ENCODE data around the gene LMCD1. TPM values are rescaled to one million over a fixed set of nuclear protein-coding genes. Genes with fewer than 3 reads are reported as not detected.

Gene LMCD1
- total and polyA plus RNA-seq, 4 donors, result 192 to 1,289 (median 381) TPM

GRCh38 chr3:8595252-8595651 lies 93.6 kb downstream of the LMCD1 start:
- Histone ChIP-seq H3K36me3 (ENCODE audit: control insufficient read depth in 1 of 2, insufficient read depth in 2 of 2, low read length in 1 of 2) (no peaks in the 10 kb centered on the region), H3K9me3 (ENCODE audit: control insufficient read depth, low read length) (no peaks in the 10 kb centered on the region), H3K27me3 (ENCODE audit: control insufficient read depth in 1 of 2, insufficient read depth in 2 of 2, low read length in 1 of 2) (no peaks in the 10 kb centered on the region), H3K27ac (ENCODE audit: low read depth in 1 of 2, low read length in 2 of 2) (no peak overlapping the region), H3K4me1 (ENCODE audit: control insufficient read depth in 1 of 2, insufficient read depth in 2 of 2, low read length in 2 of 2) (peaks cover 0 to 5% of the 10 kb centered on the region in 2 donors), H3K4me3 (ENCODE audit: low read length in 2 of 2) (no peak overlapping the region)
- ATAC-seq (ENCODE audit: low FRiP score) (no peak), DNase-seq (no peak)
- 77 to 82% methylated on average over 3 of the region's 3 CpGs for WGBS, 2 donors
- intact Hi-C loops (cut with DNase I), result no loop called here

GRCh38 chr3:8595695-8596115 lies 94.1 kb downstream of the LMCD1 start:
- H3K4me3 ChIP-seq (ENCODE audit: low read length in 2 of 2), result no peak overlapping the region
- H3K27ac ChIP-seq (ENCODE audit: low read depth in 1 of 2, low read length in 2 of 2), result no peak overlapping the region
- H3K4me1 ChIP-seq (ENCODE audit: control insufficient read depth in 1 of 2, insufficient read depth in 2 of 2, low read length in 2 of 2), result peaks cover 0 to 5% of the 10 kb centered on the region in 2 donors
- ATAC-seq (ENCODE audit: low FRiP score) (no peak), DNase-seq (no peak)
- no peaks in the 10 kb centered on the region for H3K36me3 ChIP-seq (ENCODE audit: control insufficient read depth in 1 of 2, insufficient read depth in 2 of 2, low read length in 1 of 2)
- WGBS, 2 donors, result 45 to 58% methylated on average over 9 of the region's 9 CpGs
- intact Hi-C loops (cut with DNase I), result no loop called here
- H3K27me3 ChIP-seq (ENCODE audit: control insufficient read depth in 1 of 2, insufficient read depth in 2 of 2, low read length in 1 of 2), result no peaks in the 10 kb centered on the region
- no peaks in the 10 kb centered on the region for H3K9me3 ChIP-seq (ENCODE audit: control insufficient read depth, low read length)

GRCh38 chr3:8596321-8597218 lies 94.9 kb downstream of the LMCD1 start:
- Histone ChIP-seq H3K27me3 (ENCODE audit: control insufficient read depth in 1 of 2, insufficient read depth in 2 of 2, low read length in 1 of 2) (no peaks in the 10 kb centered on the region), H3K4me1 (ENCODE audit: control insufficient read depth in 1 of 2, insufficient read depth in 2 of 2, low read length in 2 of 2) (peaks cover 0 to 5% of the 10 kb centered on the region in 2 donors), H3K36me3 (ENCODE audit: control insufficient read depth in 1 of 2, insufficient read depth in 2 of 2, low read length in 1 of 2) (no peaks in the 10 kb centered on the region), H3K9me3 (ENCODE audit: control insufficient read depth, low read length) (no peaks in the 10 kb centered on the region), H3K4me3 (ENCODE audit: low read length in 2 of 2) (no peak overlapping the region), H3K27ac (ENCODE audit: low read depth in 1 of 2, low read length in 2 of 2) (no peak overlapping the region)
- intact Hi-C loops (cut with DNase I), result no loop called here
- ATAC-seq (ENCODE audit: low FRiP score) (no peak), DNase-seq (no peak)
- WGBS, 2 donors, result 74 to 77% methylated on average over 18 of the region's 18 CpGs

DNA sequence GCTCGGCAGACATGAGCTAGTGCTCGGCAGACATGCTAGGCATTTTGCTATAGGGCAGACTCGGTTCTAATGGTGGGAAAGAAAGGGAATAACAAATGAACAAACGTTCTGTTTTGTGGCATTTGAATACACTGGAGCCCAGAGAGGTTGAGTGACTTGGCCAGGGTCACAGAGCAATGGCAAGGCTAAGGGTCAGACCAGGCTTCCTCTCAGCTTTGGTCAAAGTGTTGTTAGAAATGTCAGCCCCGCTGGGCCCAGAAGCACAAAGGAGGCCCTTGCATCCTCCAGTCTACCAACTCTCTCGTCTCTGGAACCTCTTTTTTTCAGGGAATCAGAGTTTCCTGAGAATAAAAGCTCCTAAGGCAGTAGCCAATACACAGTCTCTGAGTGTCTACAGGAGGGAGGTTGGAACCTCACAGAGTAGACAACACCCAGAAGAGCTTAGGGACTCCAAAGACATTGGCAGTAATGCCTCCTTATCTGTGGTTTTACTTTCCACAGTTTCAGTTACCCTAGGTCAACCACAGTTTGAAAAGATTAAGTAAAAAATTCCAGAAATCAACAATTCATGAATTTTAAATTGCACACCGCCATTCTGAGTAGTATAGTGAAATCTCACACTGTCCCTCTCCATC lies 95.7 kb downstream of the LMCD1 start:
- no peak for DNase-seq

DNA sequence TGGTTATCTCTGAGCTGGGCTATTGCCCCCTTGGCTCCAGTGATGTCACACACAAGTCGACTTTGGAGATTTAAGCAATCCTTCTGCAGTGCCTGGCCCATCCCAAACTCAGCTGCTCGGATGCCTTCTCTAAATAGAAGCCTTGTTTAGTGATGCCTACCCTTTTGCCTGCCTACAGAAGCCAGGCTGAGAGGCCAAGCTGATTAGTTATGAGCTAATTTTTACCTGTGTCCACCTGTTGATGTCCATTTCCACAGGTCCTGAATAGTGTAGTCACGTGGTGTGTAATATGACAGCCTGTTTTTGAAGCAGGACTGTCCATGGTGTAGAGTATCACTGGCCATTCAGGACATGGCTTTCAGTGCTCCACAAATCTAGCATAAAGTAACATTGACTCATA lies 97.5 kb downstream of the LMCD1 start:
- no peaks in the 10 kb centered on the region for H3K9me3 ChIP-seq (ENCODE audit: control insufficient read depth, low read length)
- H3K4me1 ChIP-seq (ENCODE audit: control insufficient read depth in 1 of 2, insufficient read depth in 2 of 2, low read length in 2 of 2), result no peaks in the 10 kb centered on the region
- 72 to 83% methylated on average over 3 of the region's 3 CpGs for WGBS, 2 donors
- no peak overlapping the region for H3K4me3 ChIP-seq (ENCODE audit: low read length in 2 of 2)
- no peak for ATAC-seq (ENCODE audit: low FRiP score)
- no peaks in the 10 kb centered on the region for H3K27me3 ChIP-seq (ENCODE audit: control insufficient read depth in 1 of 2, insufficient read depth in 2 of 2, low read length in 1 of 2)
- intact Hi-C loops (cut with DNase I), result no loop called here
- no peak overlapping the region for H3K27ac ChIP-seq (ENCODE audit: low read depth in 1 of 2, low read length in 2 of 2)
- DNase-seq, result no peak
- no peaks in the 10 kb centered on the region for H3K36me3 ChIP-seq (ENCODE audit: control insufficient read depth in 1 of 2, insufficient read depth in 2 of 2, low read length in 1 of 2)

More for the DNA sequence above, 95.7 kb downstream of the LMCD1 start:
- Histone ChIP-seq H3K27ac (ENCODE audit: low read depth in 1 of 2, low read length in 2 of 2) (no peak overlapping the region), H3K4me3 (ENCODE audit: low read length in 2 of 2) (no peak overlapping the region), H3K36me3 (ENCODE audit: control insufficient read depth in 1 of 2, insufficient read depth in 2 of 2, low read length in 1 of 2) (no peaks in the 10 kb centered on the region), H3K9me3 (ENCODE audit: control insufficient read depth, low read length) (no peaks in the 10 kb centered on the region), H3K27me3 (ENCODE audit: control insufficient read depth in 1 of 2, insufficient read depth in 2 of 2, low read length in 1 of 2) (no peaks in the 10 kb centered on the region), H3K4me1 (ENCODE audit: control insufficient read depth in 1 of 2, insufficient read depth in 2 of 2, low read length in 2 of 2) (peaks cover 0 to 5% of the 10 kb centered on the region in 2 donors)
- ATAC-seq (ENCODE audit: low FRiP score), result no peak
- WGBS, 2 donors, result 88 to 89% methylated on average over 7 of the region's 7 CpGs
- intact Hi-C loops (cut with DNase I), result no loop called here

DNA sequence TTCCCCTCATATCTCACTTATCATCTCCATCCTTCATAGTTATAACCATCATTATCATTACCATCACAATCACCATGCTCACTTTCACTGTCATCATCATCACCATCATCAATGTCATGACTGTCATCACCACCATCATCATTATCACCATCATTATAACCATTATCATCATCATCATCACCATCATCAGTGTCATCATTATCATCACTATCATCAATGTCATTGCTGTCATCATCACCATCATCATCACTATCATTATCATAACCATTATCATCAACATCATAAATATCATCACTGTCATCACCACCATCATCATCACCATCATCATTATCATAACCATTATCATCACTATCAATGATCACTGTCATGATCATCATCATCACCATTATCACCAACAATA lies 98.8 kb downstream of the LMCD1 start:
- Histone ChIP-seq H3K9me3 (ENCODE audit: control insufficient read depth, low read length) (no peaks in the 10 kb centered on the region), H3K27me3 (ENCODE audit: control insufficient read depth in 1 of 2, insufficient read depth in 2 of 2, low read length in 1 of 2) (no peaks in the 10 kb centered on the region), H3K4me3 (ENCODE audit: low read length in 2 of 2) (no peak overlapping the region), H3K4me1 (ENCODE audit: control insufficient read depth in 1 of 2, insufficient read depth in 2 of 2, low read length in 2 of 2) (no peaks in the 10 kb centered on the region), H3K36me3 (ENCODE audit: control insufficient read depth in 1 of 2, insufficient read depth in 2 of 2, low read length in 1 of 2) (no peaks in the 10 kb centered on the region), H3K27ac (ENCODE audit: low read depth in 1 of 2, low read length in 2 of 2) (no peak overlapping the region)
- ATAC-seq (ENCODE audit: low FRiP score) (no peak), DNase-seq (no peak)
- intact Hi-C loops (cut with DNase I), result no loop called here

- H3K4me1 ChIP-seq (ENCODE audit: control insufficient read depth in 1 of 2, insufficient read depth in 2 of 2, low read length in 2 of 2), result no peaks in the 10 kb centered on the region
- intact Hi-C loops (cut with DNase I), result no loop called here
- H3K4me3 ChIP-seq (ENCODE audit: low read length in 2 of 2), result no peak overlapping the region
- H3K9me3 ChIP-seq (ENCODE audit: control insufficient read depth, low read length), result no peaks in the 10 kb centered on the region
- ATAC-seq (ENCODE audit: low FRiP score) (no peak), DNase-seq (no peak)
- no peak overlapping the region for H3K27ac ChIP-seq (ENCODE audit: low read depth in 1 of 2, low read length in 2 of 2)
- no peaks in the 10 kb centered on the region for H3K27me3 ChIP-seq (ENCODE audit: control insufficient read depth in 1 of 2, insufficient read depth in 2 of 2, low read length in 1 of 2)
- 4 to 12% methylated on average over 9 of the region's 9 CpGs for WGBS, 2 donors
- no peaks in the 10 kb centered on the region for H3K36me3 ChIP-seq (ENCODE audit: control insufficient read depth in 1 of 2, insufficient read depth in 2 of 2, low read length in 1 of 2)
Observed at GRCh38 chr3:8603115-8603710, 101.6 kb downstream of the LMCD1 start.

- Histone ChIP-seq H3K36me3 (ENCODE audit: control insufficient read depth in 1 of 2, insufficient read depth in 2 of 2, low read length in 1 of 2) (no peaks in the 10 kb centered on the region), H3K4me3 (ENCODE audit: low read length in 2 of 2) (no peak overlapping the region), H3K9me3 (ENCODE audit: control insufficient read depth, low read length) (no peaks in the 10 kb centered on the region), H3K4me1 (ENCODE audit: control insufficient read depth in 1 of 2, insufficient read depth in 2 of 2, low read length in 2 of 2) (no peaks in the 10 kb centered on the region), H3K27me3 (ENCODE audit: control insufficient read depth in 1 of 2, insufficient read depth in 2 of 2, low read length in 1 of 2) (no peaks in the 10 kb centered on the region), H3K27ac (ENCODE audit: low read depth in 1 of 2, low read length in 2 of 2) (no peak overlapping the region)
- WGBS, 2 donors, result 93 to 95% methylated on average over 7 of the region's 7 CpGs
- intact Hi-C loops (cut with DNase I), result no loop called here
- DNase-seq, result no peak
- no peak for ATAC-seq (ENCODE audit: low FRiP score)
Observed at GRCh38 chr3:8604006-8604405, 102.4 kb downstream of the LMCD1 start.
